PFSK-1 (cell line): Measurements from ENCODE around the gene XRCC2.

Experiments
- FOXP2 ChIP-seq: optimal IDR thresholded peaks from 2 replicates; pipeline ENCODE3; 2011; ENCODE audit warnings: borderline replicate concordance, control low read depth, inconsistent platforms; ENCODE audit not compliant: insufficient read depth; ENCODE audit errors: extremely low read length, extremely low read depth
- POLR2AphosphoS5 ChIP-seq: IDR thresholded peaks from 2 replicates; pipeline ENCODE4 v1.6.1; 2012; ENCODE audit warnings: low read depth, mild to moderate bottlenecking, control low read depth, low read length, moderate library complexity
- REST ChIP-seq, 2 experiments: IDR thresholded peaks; 2 replicates each; pipeline versions ENCODE4 v1.6.1 to v1.8.0; 2011 to 2012; ENCODE audit warnings: low read depth in 2 of 2, low read length in 2 of 2, control low read depth in 1 of 2, inconsistent platforms in 1 of 2, mild to moderate bottlenecking in 1 of 2, moderate library complexity in 1 of 2; ENCODE audit not compliant: insufficient read depth in 1 of 2
- SIN3A ChIP-seq: IDR thresholded peaks from 2 replicates; pipeline ENCODE4 v1.6.1; 2012; ENCODE audit warnings: mild to moderate bottlenecking, low read length, moderate library complexity, borderline replicate concordance; ENCODE audit not compliant: insufficient read depth
- TAF1 ChIP-seq: IDR thresholded peaks from 2 replicates; pipeline ENCODE4 v1.6.1; 2012; ENCODE audit warnings: low read length, control low read depth, borderline replicate concordance; ENCODE audit not compliant: insufficient read depth

Gene XRCC2

GRCh38 chr7:152674860-152675758, 832 bp downstream of the XRCC2 start:
- TF ChIP-seq REST (IDR thresholded peaks at IDR 0.05; ENCODE audit: insufficient read depth in 1 of 2, low read depth in 2 of 2, low read length in 2 of 2) (no peak), SIN3A (no peak; the same call in 1 of the 2 replicates), FOXP2 (no peak), POLR2AphosphoS5 (no peak; the same call in 1 of the 2 replicates), TAF1 (no peak)

GRCh38 chr7:152673897-152674296, 2.0 kb downstream of the XRCC2 start:
- TF ChIP-seq TAF1, result no peak

GRCh38 chr7:152672626-152673025, 3.3 kb downstream of the XRCC2 start:
- TF ChIP-seq TAF1, result no peak
- TF ChIP-seq REST (IDR thresholded peaks at IDR 0.05; ENCODE audit: insufficient read depth in 1 of 2, low read depth in 2 of 2, low read length in 2 of 2), result no peak
- no peak for TF ChIP-seq SIN3A
- TF ChIP-seq POLR2AphosphoS5, result no peak
- TF ChIP-seq FOXP2, result no peak

GRCh38 chr7:152669758-152670157, 6.2 kb downstream of the XRCC2 start:
- TF ChIP-seq FOXP2, result no peak
- no peak for TF ChIP-seq REST (IDR thresholded peaks at IDR 0.05; ENCODE audit: insufficient read depth in 1 of 2, low read depth in 2 of 2, low read length in 2 of 2)
- no peak for TF ChIP-seq SIN3A
- no peak for TF ChIP-seq POLR2AphosphoS5
- no peak for TF ChIP-seq TAF1

GRCh38 chr7:152668975-152669374, 7.0 kb downstream of the XRCC2 start:
- TF ChIP-seq FOXP2, result no peak
- no peak for TF ChIP-seq SIN3A
- no peak for TF ChIP-seq POLR2AphosphoS5
- no peak for TF ChIP-seq REST (IDR thresholded peaks at IDR 0.05; ENCODE audit: insufficient read depth in 1 of 2, low read depth in 2 of 2, low read length in 2 of 2)
- TF ChIP-seq TAF1, result no peak
